Vagina (tissue), 2 donors: Measurements from ENCODE around the gene MS4A15.

Experiments used
- POLR2A ChIP-seq, 2 donors: fragments of 450-650 bp; IDR thresholded peaks; one replicate each; pipeline ENCODE4 v1.6.1; 2017; ENCODE audit warnings: antibody characterized with exemption in 2 of 2, mild to moderate bottlenecking in 2 of 2, moderate library complexity in 2 of 2
- TF ChIP-seq, protein P1 (sequence below), 3 experiments: fragments of 450-650 bp in 2 of 3; fragments of 200-600 bp in 1 of 3; sonication (generic) in 1 of 3; IDR thresholded peaks; one replicate each; pipeline ENCODE4 v1.5.1; 2017 to 2019; ENCODE audit warnings: antibody characterized with exemption in 3 of 3, mild to moderate bottlenecking in 2 of 3, moderate library complexity in 2 of 3

DNA sequence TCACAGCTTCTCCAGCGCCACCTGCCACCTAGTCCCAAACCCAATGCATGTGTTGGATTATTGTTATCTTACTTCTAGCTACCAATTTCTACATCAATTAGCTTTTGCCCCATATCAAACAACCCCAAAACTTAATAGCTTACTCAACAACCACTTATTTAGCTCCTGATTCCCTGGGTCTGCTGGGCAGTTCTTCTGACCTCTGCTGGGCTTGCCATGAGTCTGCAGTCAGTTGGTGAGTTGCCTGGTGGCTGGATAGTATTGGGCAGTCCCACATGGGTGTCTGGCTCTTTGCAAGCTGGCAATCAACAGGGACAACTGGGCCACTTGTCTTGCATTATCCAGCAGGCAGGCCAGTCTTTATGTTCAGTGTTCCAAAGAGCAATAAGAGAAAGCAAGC, 13.6 kb upstream of the MS4A15 start:
- TF ChIP-seq, protein P1, sequence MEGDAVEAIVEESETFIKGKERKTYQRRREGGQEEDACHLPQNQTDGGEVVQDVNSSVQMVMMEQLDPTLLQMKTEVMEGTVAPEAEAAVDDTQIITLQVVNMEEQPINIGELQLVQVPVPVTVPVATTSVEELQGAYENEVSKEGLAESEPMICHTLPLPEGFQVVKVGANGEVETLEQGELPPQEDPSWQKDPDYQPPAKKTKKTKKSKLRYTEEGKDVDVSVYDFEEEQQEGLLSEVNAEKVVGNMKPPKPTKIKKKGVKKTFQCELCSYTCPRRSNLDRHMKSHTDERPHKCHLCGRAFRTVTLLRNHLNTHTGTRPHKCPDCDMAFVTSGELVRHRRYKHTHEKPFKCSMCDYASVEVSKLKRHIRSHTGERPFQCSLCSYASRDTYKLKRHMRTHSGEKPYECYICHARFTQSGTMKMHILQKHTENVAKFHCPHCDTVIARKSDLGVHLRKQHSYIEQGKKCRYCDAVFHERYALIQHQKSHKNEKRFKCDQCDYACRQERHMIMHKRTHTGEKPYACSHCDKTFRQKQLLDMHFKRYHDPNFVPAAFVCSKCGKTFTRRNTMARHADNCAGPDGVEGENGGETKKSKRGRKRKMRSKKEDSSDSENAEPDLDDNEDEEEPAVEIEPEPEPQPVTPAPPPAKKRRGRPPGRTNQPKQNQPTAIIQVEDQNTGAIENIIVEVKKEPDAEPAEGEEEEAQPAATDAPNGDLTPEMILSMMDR (IDR thresholded peaks at IDR 0.05) = no peak
- TF ChIP-seq POLR2A (IDR thresholded peaks at IDR 0.05) = no peak
